Stimulated activated CD8-positive, alpha-beta memory T cell treated with anti-CD3 and anti-CD28 coated beads, Interleukin-12 subunit alpha, Interleukin-12 subunit beta, amount 100 ng/mL, for 4 hours (primary cell): ENCODE data around the gene MTMR3.

Source experiments
- DNase-seq: peaks from one replicate; pipeline ENCODE4 v3.0.0-alpha.2; 2020; ENCODE audit warnings: low read depth

The MTMR3 gene

GRCh38 chr22:29916007-29916544, 33.1 kb downstream of the MTMR3 start:
- no peak for DNase-seq

GRCh38 chr22:29917052-29917902, 34.3 kb downstream of the MTMR3 start:
- no peak for DNase-seq

GRCh38 chr22:29925402-29925801, 42.4 kb downstream of the MTMR3 start:
- no peak for DNase-seq

- DNase-seq = no peak
These were observed 43.1 kb downstream of the MTMR3 start for GRCh38 chr22:29926057-29926456.

GRCh38 chr22:29932136-29932535, 49.2 kb downstream of the MTMR3 start:
- no peak for DNase-seq

GRCh38 chr22:29933619-29934018, 50.6 kb downstream of the MTMR3 start:
- no peak for DNase-seq

- no peak for DNase-seq
These were observed 51.6 kb downstream of the MTMR3 start for GRCh38 chr22:29934596-29934995.

GRCh38 chr22:29936186-29936585, 53.2 kb downstream of the MTMR3 start:
- no peak for DNase-seq

GRCh38 chr22:29937940-29938693, 55.1 kb downstream of the MTMR3 start:
- DNase-seq = no peak

- DNase-seq = no peak
These were observed 57.6 kb downstream of the MTMR3 start for GRCh38 chr22:29940526-29940925.

GRCh38 chr22:29944339-29944738, 61.4 kb downstream of the MTMR3 start:
- DNase-seq = no peak

- no peak for DNase-seq
These were observed 62.5 kb downstream of the MTMR3 start for GRCh38 chr22:29945435-29945834.

GRCh38 chr22:29946220-29946619, 63.2 kb downstream of the MTMR3 start:
- DNase-seq = no peak

- no peak for DNase-seq
These were observed 64.7 kb downstream of the MTMR3 start for GRCh38 chr22:29947410-29948384.

GRCh38 chr22:29948385-29948769, 65.4 kb downstream of the MTMR3 start:
- DNase-seq = no peak

GRCh38 chr22:29949872-29950271, 66.9 kb downstream of the MTMR3 start:
- no peak for DNase-seq

GRCh38 chr22:29951791-29952413, 68.9 kb downstream of the MTMR3 start:
- DNase-seq = no peak

GRCh38 chr22:29954203-29954855, 71.4 kb downstream of the MTMR3 start:
- no peak for DNase-seq

- no peak for DNase-seq
These were observed 73.7 kb downstream of the MTMR3 start for GRCh38 chr22:29956680-29957079.

- DNase-seq = no peak
These were observed 75.2 kb downstream of the MTMR3 start for GRCh38 chr22:29958170-29958569.

- no peak for DNase-seq
These were observed 81.8 kb downstream of the MTMR3 start for GRCh38 chr22:29964776-29965175.
